Gastrocnemius medialis (tissue), 4 donors: ENCODE results near the gene DENND1A. TPM values are rescaled to one million over a fixed set of nuclear protein-coding genes. Genes with fewer than 3 reads are reported as not detected.

Experiments
- ATAC-seq, 2 donors: fragments of 150-250 bp; one replicate each; pipeline ENCODE4 v1.9.1; 2016
- DNase-seq, 2 donors: peaks; one replicate each; pipeline ENCODE4 v3.0.0-alpha.2; 2019
- H3K27ac ChIP-seq, 4 donors: fragments of 200-600 bp; sonication (generic); 1 replicate in 1 of 4; 2 replicates in 3 of 4; pipeline ENCODE4 v1.5.1; 2016 to 2018; ENCODE audit warnings: mild to moderate bottlenecking in 2 of 4, moderate library complexity in 1 of 4
- H3K27me3 ChIP-seq, 3 donors: fragments of 200-600 bp; sonication (generic) in 2 of 3; 1 replicate in 1 of 3; 2 replicates in 2 of 3; pipeline versions ENCODE4 v1.5.1 to v1.6.0; 2016 to 2019; ENCODE audit warnings: mild to moderate bottlenecking in 1 of 3, moderate library complexity in 1 of 3
- H3K36me3 ChIP-seq, 2 donors: fragments of 200-600 bp; sonication (generic) in 1 of 2; one replicate each; pipeline ENCODE4 v1.5.1; 2017 to 2018
- H3K4me1 ChIP-seq, 2 donors: fragments of 200-600 bp; sonication (generic) in 1 of 2; one replicate each; pipeline ENCODE4 v1.5.1; 2016 to 2017; ENCODE audit warnings: mild to moderate bottlenecking in 2 of 2
- H3K4me3 ChIP-seq, 4 donors: fragments of 200-600 bp; sonication (generic) in 3 of 4; 1 replicate in 1 of 4; 2 replicates in 3 of 4; pipeline ENCODE4 v1.5.1; 2016 to 2019; ENCODE audit warnings: mild to moderate bottlenecking in 2 of 4
- H3K9me3 ChIP-seq, 3 donors: fragments of 200-600 bp; sonication (generic) in 2 of 3; 1 replicate in 1 of 3; 2 replicates in 2 of 3; pipeline ENCODE4 v1.5.1; 2016 to 2019
- CTCF ChIP-seq, 5 experiments: fragments of 450-650 bp in 3 of 5; fragments of 200-600 bp in 2 of 5; sonication (generic) in 2 of 5; IDR thresholded peaks in 4 of 5; conservative IDR thresholded peaks in 1 of 5; 1 replicate in 4 of 5; 2 replicates in 1 of 5; pipeline ENCODE4 v1.5.1; 2016 to 2019; ENCODE audit warnings: antibody characterized with exemption in 5 of 5, mild to moderate bottlenecking in 3 of 5, moderate library complexity in 3 of 5
- POLR2A ChIP-seq, 2 donors: fragments of 450-650 bp; IDR thresholded peaks; one replicate each; pipeline ENCODE4 v1.6.1; 2017; ENCODE audit warnings: antibody characterized with exemption in 2 of 2, mild to moderate bottlenecking in 2 of 2, moderate library complexity in 2 of 2
- in situ Hi-C, 4 donors: fragments of 200-750 bp; cut with MboI; loops; one replicate each; pipeline versions ENCODE4 v1.15.0 to v1.8.0; 2017; ENCODE audit warnings: low sequenced_read_pairs in 4 of 4
- intact Hi-C: fragments of 100-400 bp; cut with DNase I; formaldehyde crosslinking; loops from one replicate; pipeline ENCODE4 v1.15.1; 2023; ENCODE audit warnings: low total_unique reads
- total RNA-seq, 4 donors: library from RNA; depleted of rRNA; stranded (reverse); fragments of >200 nt; gene quantifications; one replicate each; pipeline versions ENCODE4 v1.1.0 to v1.2.3, GENCODE V29; 2016

Gene DENND1A
- total RNA-seq, 4 donors from 2014 or later: 14.1 to 24.6 (median 16.4) TPM

- H3K27ac ChIP-seq: no peak overlapping the region
- no peak overlapping the region for H3K4me3 ChIP-seq
- TF ChIP-seq CTCF (IDR thresholded peaks at IDR 0.05 in 4 of 5, conservative IDR thresholded peaks at IDR 0.05 in 1 of 5) (no peak), POLR2A (IDR thresholded peaks at IDR 0.05) (no peak)
- DNase-seq (no peak), ATAC-seq (no peak)
- intact Hi-C loops (no loop called here), in situ Hi-C loops (no loop called here)
- H3K27me3 ChIP-seq: no peaks in the 10 kb centered on the region
- no peaks in the 10 kb centered on the region for H3K4me1 ChIP-seq
- H3K36me3 ChIP-seq: peaks cover 0 to 8% of the 10 kb centered on the region in 2 donors
- H3K9me3 ChIP-seq: no peaks in the 10 kb centered on the region
Measured at GRCh38 chr9:123421801-123422455, 508.0 kb downstream of the DENND1A start.

- H3K4me3 ChIP-seq: no peak overlapping the region
- no peak for TF ChIP-seq POLR2A (IDR thresholded peaks at IDR 0.05)
- TF ChIP-seq CTCF (IDR thresholded peaks at IDR 0.05 in 4 of 5, conservative IDR thresholded peaks at IDR 0.05 in 1 of 5): no peak
- DNase-seq: no peak
Measured at GRCh38 chr9:123421186-123421585, 508.7 kb downstream of the DENND1A start.

GRCh38 chr9:123420592-123421111, 509.3 kb downstream of the DENND1A start:
- no peak overlapping the region for H3K27ac ChIP-seq
- H3K4me1 ChIP-seq: no peaks in the 10 kb centered on the region
- no peaks in the 10 kb centered on the region for H3K9me3 ChIP-seq
- H3K4me3 ChIP-seq: no peak overlapping the region
- intact Hi-C loops (no loop called here), in situ Hi-C loops (no loop called here)
- TF ChIP-seq CTCF (IDR thresholded peaks at IDR 0.05 in 4 of 5, conservative IDR thresholded peaks at IDR 0.05 in 1 of 5): no peak
- no peak for TF ChIP-seq POLR2A (IDR thresholded peaks at IDR 0.05)
- DNase-seq (no peak), ATAC-seq (no peak)
- no peaks in the 10 kb centered on the region for H3K27me3 ChIP-seq
- peaks cover 0 to 8% of the 10 kb centered on the region in 2 donors for H3K36me3 ChIP-seq

More at GRCh38 chr9:123421186-123421585, 508.7 kb downstream of the DENND1A start:
- Histone ChIP-seq H3K27ac (no peak overlapping the region), H3K4me1 (no peaks in the 10 kb centered on the region), H3K9me3 (no peaks in the 10 kb centered on the region), H3K36me3 (peaks cover 0 to 8% of the 10 kb centered on the region in 2 donors), H3K27me3 (no peaks in the 10 kb centered on the region)
- in situ Hi-C loops (no loop called here), intact Hi-C loops (no loop called here)
- no peak for ATAC-seq

GRCh38 chr9:123419721-123420591, 510.0 kb downstream of the DENND1A start:
- Histone ChIP-seq H3K4me3 (no peak overlapping the region), H3K9me3 (no peaks in the 10 kb centered on the region), H3K27me3 (no peaks in the 10 kb centered on the region), H3K4me1 (no peaks in the 10 kb centered on the region), H3K27ac (no peak overlapping the region), H3K36me3 (peaks cover 0 to 8% of the 10 kb centered on the region in 2 donors)
- ATAC-seq (no peak), DNase-seq (no peak)
- in situ Hi-C loops: no loop called here
- intact Hi-C loops: no loop called here
- TF ChIP-seq POLR2A (IDR thresholded peaks at IDR 0.05) (no peak), CTCF (IDR thresholded peaks at IDR 0.05 in 4 of 5, conservative IDR thresholded peaks at IDR 0.05 in 1 of 5) (no peak)
